ENCODE measurements around the gene ACADS. TPM values are rescaled to one million over a fixed set of nuclear protein-coding genes. Genes with fewer than 3 reads are reported as not detected.

Gene ACADS
- 4.0 and 5.5 TPM in 2 replicates for polyA plus RNA-seq (2011; rRNA removed)
- 1.8 and 2.1 TPM in 2 replicates for polyA minus RNA-seq (2011; rRNA and poly(A)+ RNA removed)

GRCh38 chr12:120725659-120726509 lies at the start of gene ACADS:
Gene ACADS, plus strand, starts transcription at chr12:120725826. Its CDS starts 60 bp downstream, at chr12:120725886.
- ChIA-PET CTCF (interaction anchor here (0.9 to 1.4 kb wide), 3 partner anchors 77 to 246 kb away, joined by 3 to 4 read pairs (median 3); no protein-coding TSS in a partner anchor), POLR2A (interaction anchor here (1.0 kb wide), 1 partner anchor 37 kb away, joined by 3 read pairs; no protein-coding TSS in a partner anchor)
- Histone ChIP-seq H3K4me3 (ENCODE audit: low read depth, low read length) (peak within 1 kb of the TSS; percentile 70), H3K27ac (ENCODE audit: low read depth, low read length) (peak within 1 kb of the TSS; percentile 39), H3K9me3 (ENCODE audit: control insufficient read depth, insufficient read depth, low read length) (no peaks in the 10 kb centered on the region), H3K27me3 (ENCODE audit: control insufficient read depth, insufficient read depth, low read length) (no peaks in the 10 kb centered on the region)
- no peak for TF ChIP-seq CTCF (IDR thresholded peaks at IDR 0.05; ENCODE audit: low read depth, low read length)
- DNase-seq (ENCODE audit: low read depth, low spot score), result peak; percentile 34

GRCh38 chr12:120677765-120678473 lies 47.7 kb upstream of the ACADS start:
- Histone ChIP-seq H3K9me3 (ENCODE audit: control insufficient read depth, insufficient read depth, low read length) (no peaks in the 10 kb centered on the region), H3K27ac (ENCODE audit: low read depth, low read length) (no peak overlapping the region), H3K4me3 (ENCODE audit: low read depth, low read length) (no peak overlapping the region), H3K27me3 (ENCODE audit: control insufficient read depth, insufficient read depth, low read length) (peaks cover 3% of the 10 kb centered on the region)
- ChIA-PET POLR2A (no interaction called here), CTCF (interaction anchor here (0.9 kb wide), 1 partner anchor 31 kb away, joined by 6 read pairs; no protein-coding TSS in a partner anchor)
- DNase-seq (ENCODE audit: low read depth, low spot score), result no peak
- TF ChIP-seq CTCF (IDR thresholded peaks at IDR 0.05; ENCODE audit: low read depth, low read length), result no peak

GRCh38 chr12:120678572-120678971 lies 47.1 kb upstream of the ACADS start:
- TF ChIP-seq CTCF (IDR thresholded peaks at IDR 0.05; ENCODE audit: low read depth, low read length), result no peak
- ChIA-PET POLR2A (no interaction called here), CTCF (interaction anchor here (0.9 kb wide), 1 partner anchor 32 kb away, joined by 6 read pairs; no protein-coding TSS in a partner anchor)
- no peak overlapping the region for H3K4me3 ChIP-seq (ENCODE audit: low read depth, low read length)
- H3K27ac ChIP-seq (ENCODE audit: low read depth, low read length), result no peak overlapping the region
- DNase-seq (ENCODE audit: low read depth, low spot score), result no peak
- H3K27me3 ChIP-seq (ENCODE audit: control insufficient read depth, insufficient read depth, low read length), result peaks cover 3% of the 10 kb centered on the region
- no peaks in the 10 kb centered on the region for H3K9me3 ChIP-seq (ENCODE audit: control insufficient read depth, insufficient read depth, low read length)

- ChIA-PET POLR2A (no interaction called here), CTCF (no interaction called here)
Observed at GRCh38 chr12:120680165-120680738, 45.4 kb upstream of the ACADS start.

More at GRCh38 chr12:120680165-120680738, 45.4 kb upstream of the ACADS start:
- no peak for DNase-seq (ENCODE audit: low read depth, low spot score)
- no peak overlapping the region for H3K27ac ChIP-seq (ENCODE audit: low read depth, low read length)
- no peak for TF ChIP-seq CTCF (IDR thresholded peaks at IDR 0.05; ENCODE audit: low read depth, low read length)
- H3K4me3 ChIP-seq (ENCODE audit: low read depth, low read length), result no peak overlapping the region
- H3K27me3 ChIP-seq (ENCODE audit: control insufficient read depth, insufficient read depth, low read length), result peaks cover 3% of the 10 kb centered on the region
- no peaks in the 10 kb centered on the region for H3K9me3 ChIP-seq (ENCODE audit: control insufficient read depth, insufficient read depth, low read length)
